ENCODE results near the gene SEC22A. TPM values are rescaled to one million over a fixed set of nuclear protein-coding genes. Genes with fewer than 3 reads are reported as not detected.

The SEC22A gene
- total RNA-seq, 1 donor from 2014 or later: 41.2 TPM

GRCh38 chr3:123289391-123290106, 87.8 kb downstream of the SEC22A start:
- DNase-seq: no peak

- no peak for DNase-seq
These were observed 88.6 kb downstream of the SEC22A start for GRCh38 chr3:123290107-123290930.

- DNase-seq: no peak
These were observed 89.2 kb downstream of the SEC22A start for GRCh38 chr3:123290962-123291361.

- DNase-seq: no peak
These were observed 89.7 kb downstream of the SEC22A start for GRCh38 chr3:123291404-123291803.

- DNase-seq: no peak
These were observed 90.9 kb downstream of the SEC22A start for GRCh38 chr3:123292321-123293310.

- no peak for DNase-seq
These were observed 92.7 kb downstream of the SEC22A start for GRCh38 chr3:123294296-123294938.

- no peak for DNase-seq
These were observed 93.6 kb downstream of the SEC22A start for GRCh38 chr3:123295171-123295900.

GRCh38 chr3:123295901-123296250, 94.1 kb downstream of the SEC22A start:
- no peak for DNase-seq

GRCh38 chr3:123296261-123296660, 94.5 kb downstream of the SEC22A start:
- DNase-seq: no peak

- DNase-seq: no peak
These were observed 95.3 kb downstream of the SEC22A start for GRCh38 chr3:123296836-123297626.

- DNase-seq: no peak
These were observed 95.8 kb downstream of the SEC22A start for GRCh38 chr3:123297627-123297899.

GRCh38 chr3:123298903-123299302, 97.2 kb downstream of the SEC22A start:
- no peak for DNase-seq

GRCh38 chr3:123299581-123299980, 97.8 kb downstream of the SEC22A start:
- no peak for DNase-seq

- no peak for DNase-seq
These were observed 98.3 kb downstream of the SEC22A start for GRCh38 chr3:123300056-123300455.

GRCh38 chr3:123300583-123300982, 98.8 kb downstream of the SEC22A start:
- DNase-seq: no peak

- DNase-seq: no peak
These were observed 99.8 kb downstream of the SEC22A start for GRCh38 chr3:123301331-123302184.

GRCh38 chr3:123302961-123303360, 101.2 kb downstream of the SEC22A start:
- no peak for DNase-seq

- DNase-seq: no peak
These were observed 102.3 kb downstream of the SEC22A start for GRCh38 chr3:123303976-123304560.

- no peak for DNase-seq
These were observed 103.4 kb downstream of the SEC22A start for GRCh38 chr3:123305192-123305591.

Measured in skin of body (tissue), 2 donors.